HTERT RPE-1 (cell line): ENCODE results near the gene ADAMTS18.

Experiments
- in situ Hi-C: fragments of 300-500 bp; cut with MboI; formaldehyde crosslinking; loops from 4 replicates; pipeline ENCODE4 v1.14.3; 2020; ENCODE audit warnings: low sequenced_read_pairs

Gene ADAMTS18

GRCh38 chr16:77330332-77331042 lies 104.3 kb downstream of the ADAMTS18 start:
- in situ Hi-C loops = no loop called here

GRCh38 chr16:77328768-77329167 lies 106.1 kb downstream of the ADAMTS18 start:
- in situ Hi-C loops = no loop called here

- in situ Hi-C loops = no loop called here
Observed at GRCh38 chr16:77328274-77328673, 106.6 kb downstream of the ADAMTS18 start.

- in situ Hi-C loops = no loop called here
Observed at GRCh38 chr16:77327717-77328116, 107.1 kb downstream of the ADAMTS18 start.

GRCh38 chr16:77324729-77325128 lies 110.1 kb downstream of the ADAMTS18 start:
- in situ Hi-C loops = no loop called here

- in situ Hi-C loops = no loop called here
Observed at GRCh38 chr16:77323695-77324094, 111.1 kb downstream of the ADAMTS18 start.

- in situ Hi-C loops = no loop called here
Observed at GRCh38 chr16:77322757-77323156, 112.1 kb downstream of the ADAMTS18 start.

GRCh38 chr16:77317059-77317458 lies 117.8 kb downstream of the ADAMTS18 start:
- in situ Hi-C loops = no loop called here

GRCh38 chr16:77310877-77311276 lies 124.0 kb downstream of the ADAMTS18 start:
- in situ Hi-C loops = no loop called here

GRCh38 chr16:77308163-77308561 lies 126.7 kb downstream of the ADAMTS18 start:
- in situ Hi-C loops = no loop called here

- in situ Hi-C loops = no loop called here
Observed at GRCh38 chr16:77307426-77308162, 127.2 kb downstream of the ADAMTS18 start.

GRCh38 chr16:77306075-77306474 lies 128.8 kb downstream of the ADAMTS18 start:
- in situ Hi-C loops = no loop called here

GRCh38 chr16:77304877-77305276 lies 130.0 kb downstream of the ADAMTS18 start:
- in situ Hi-C loops = no loop called here

- in situ Hi-C loops = no loop called here
Observed at GRCh38 chr16:77304134-77304533, 130.7 kb downstream of the ADAMTS18 start.

GRCh38 chr16:77302674-77303073 lies 132.2 kb downstream of the ADAMTS18 start:
- in situ Hi-C loops = no loop called here

- in situ Hi-C loops = no loop called here
Observed at GRCh38 chr16:77302249-77302648, 132.6 kb downstream of the ADAMTS18 start.

- in situ Hi-C loops = no loop called here
Observed at GRCh38 chr16:77300256-77300655, 134.6 kb downstream of the ADAMTS18 start.

GRCh38 chr16:77299395-77299794 lies 135.4 kb downstream of the ADAMTS18 start:
- in situ Hi-C loops = no loop called here

GRCh38 chr16:77298418-77299360 lies 136.1 kb downstream of the ADAMTS18 start:
- in situ Hi-C loops = no loop called here

GRCh38 chr16:77297996-77298395 lies 136.8 kb downstream of the ADAMTS18 start:
- in situ Hi-C loops = no loop called here

GRCh38 chr16:77295896-77296295 lies 138.9 kb downstream of the ADAMTS18 start:
- in situ Hi-C loops = no loop called here
